NCI-H1694 treated with DMSO at 0.1 percent for 48 hours (cell line): Measurements from ENCODE around the gene CERS2.
A peak's percentile ranks its signal among the peaks of the same experiment; 100 is the strongest.

Experiments
- DNase-seq: peaks from one replicate; lab custom pipeline; 2025; lab: John Stamatoyannopoulos, UW

The CERS2 gene

GRCh38 chr1:150997126-150997872 lies 22.7 kb upstream of the CERS2 start:
- DNase-seq = no peak

- peak; percentile 15 for DNase-seq
These were observed 21.3 kb upstream of the CERS2 start for GRCh38 chr1:150995896-150996295.

- no peak for DNase-seq
These were observed 20.8 kb upstream of the CERS2 start for GRCh38 chr1:150995460-150995859.

- DNase-seq = no peak
These were observed 19.6 kb upstream of the CERS2 start for GRCh38 chr1:150994248-150994647.

GRCh38 chr1:150992626-150993025 lies 18.0 kb upstream of the CERS2 start:
- no peak for DNase-seq

- no peak for DNase-seq
These were observed 13.3 kb upstream of the CERS2 start for GRCh38 chr1:150987924-150988323.

GRCh38 chr1:150985179-150985825 lies 10.7 kb upstream of the CERS2 start:
- DNase-seq = no peak

- DNase-seq = no peak
These were observed 7.4 kb upstream of the CERS2 start, which contains the start of gene ANXA9 for GRCh38 chr1:150981805-150982712. ANXA9 (plus strand) TSS chr1:150982292; CDS start chr1:150983106, 814 bp downstream.

- DNase-seq = no peak
These were observed 6.7 kb upstream of the CERS2 start for GRCh38 chr1:150981177-150981804.

GRCh38 chr1:150979092-150980056 lies 4.7 kb upstream of the CERS2 start:
- DNase-seq = peak; percentile 85

GRCh38 chr1:150976879-150977694 lies 2.5 kb upstream of the CERS2 start:
- no peak for DNase-seq

GRCh38 chr1:150976401-150976821 lies 1.8 kb upstream of the CERS2 start:
- no peak for DNase-seq

GRCh38 chr1:150973836-150974579 lies 627 bp downstream of the CERS2 start:
- no peak for DNase-seq

GRCh38 chr1:150973258-150973835 lies 1.3 kb downstream of the CERS2 start:
- no peak for DNase-seq

- no peak for DNase-seq
These were observed 2.2 kb downstream of the CERS2 start for GRCh38 chr1:150972417-150972940.

GRCh38 chr1:150971583-150972416 lies 2.8 kb downstream of the CERS2 start:
- DNase-seq = no peak

GRCh38 chr1:150970808-150971582 lies 3.6 kb downstream of the CERS2 start:
- no peak for DNase-seq
